Trophoblast cell (in vitro differentiated cells and primary cell): ENCODE results near the gene FAM3A.
A peak's percentile ranks its signal among the peaks of the same experiment; 100 is the strongest.

Experiments used
- DNase-seq, 2 donors: peaks; one replicate each; pipeline ENCODE4 v3.0.0-alpha.2; 2016
- H2AFZ ChIP-seq: 2 replicates; pipeline ENCODE4 v1.6.1; 2013; ENCODE audit warnings: low read length, moderate library complexity, mild to moderate bottlenecking; ENCODE audit not compliant: insufficient read depth, poor library complexity
- H2AK5ac ChIP-seq: 2 replicates; pipeline ENCODE4 v1.6.1; 2013; ENCODE audit warnings: mild to moderate bottlenecking, low read length
- H2BK120ac ChIP-seq: 2 replicates; pipeline ENCODE4 v1.6.1; 2013; ENCODE audit warnings: low read length, mild to moderate bottlenecking, moderate library complexity; ENCODE audit not compliant: insufficient read depth, poor library complexity
- H2BK12ac ChIP-seq: 2 replicates; pipeline ENCODE4 v1.6.1; 2013; ENCODE audit warnings: mild to moderate bottlenecking, low read length, moderate library complexity
- H2BK5ac ChIP-seq: 2 replicates; pipeline ENCODE4 v1.6.1; 2013; ENCODE audit warnings: low read length, low read depth, moderate library complexity, mild to moderate bottlenecking; ENCODE audit not compliant: poor library complexity
- H3K14ac ChIP-seq: 2 replicates; pipeline ENCODE4 v1.6.1; 2013; ENCODE audit warnings: mild to moderate bottlenecking, low read length
- H3K18ac ChIP-seq: 2 replicates; pipeline ENCODE4 v1.6.1; 2013; ENCODE audit warnings: mild to moderate bottlenecking, low read length
- H3K23ac ChIP-seq: 2 replicates; pipeline ENCODE4 v1.6.1; 2013; ENCODE audit warnings: low read length
- H3K27ac ChIP-seq: 2 replicates; pipeline ENCODE4 v1.5.1; 2013; ENCODE audit warnings: low read depth, mild to moderate bottlenecking, inconsistent platforms, low read length, moderate library complexity
- H3K27me3 ChIP-seq: 2 replicates; pipeline ENCODE4 v1.6.1; 2013; ENCODE audit warnings: inconsistent platforms, mild to moderate bottlenecking, low read length, moderate library complexity; ENCODE audit not compliant: insufficient read depth
- H3K36me3 ChIP-seq, 2 experiments: 1 replicate in 1 of 2; 2 replicates in 1 of 2; pipeline ENCODE4 v1.6.1; 2013; ENCODE audit warnings: low read length in 2 of 2, mild to moderate bottlenecking in 2 of 2, moderate library complexity in 1 of 2; ENCODE audit not compliant: insufficient read depth in 2 of 2, control insufficient read depth in 1 of 2
- H3K4ac ChIP-seq: 2 replicates; pipeline ENCODE4 v1.6.1; 2013; ENCODE audit warnings: low read depth, mild to moderate bottlenecking, low read length, moderate library complexity
- H3K4me1 ChIP-seq, 2 experiments: 1 replicate in 1 of 2; 2 replicates in 1 of 2; pipeline ENCODE4 v1.6.1; 2013; ENCODE audit warnings: low read length in 2 of 2, mild to moderate bottlenecking in 2 of 2, moderate library complexity in 1 of 2; ENCODE audit not compliant: insufficient read depth in 2 of 2, control insufficient read depth in 1 of 2
- H3K4me2 ChIP-seq: 2 replicates; pipeline ENCODE4 v1.6.1; 2013; ENCODE audit warnings: inconsistent platforms, mild to moderate bottlenecking, low read length, moderate library complexity
- H3K4me3 ChIP-seq: 2 replicates; pipeline ENCODE4 v1.5.1; 2013; ENCODE audit warnings: mild to moderate bottlenecking, low read depth, low read length, inconsistent platforms
- H3K79me1 ChIP-seq: one replicate; pipeline ENCODE4 v1.6.1; 2013; ENCODE audit warnings: low read length
- H3K79me2 ChIP-seq: 2 replicates; pipeline ENCODE4 v1.6.1; 2013; ENCODE audit warnings: low read length, mild to moderate bottlenecking; ENCODE audit not compliant: control insufficient read depth, insufficient read depth, poor library complexity
- H3K9ac ChIP-seq: 2 replicates; pipeline ENCODE4 v1.6.1; 2013; ENCODE audit warnings: mild to moderate bottlenecking, low read length
- H3K9me3 ChIP-seq: 2 replicates; pipeline ENCODE4 v1.6.1; 2013; ENCODE audit warnings: low read depth, mild to moderate bottlenecking, control low read depth, inconsistent platforms, low read length; ENCODE audit not compliant: insufficient read depth
- H4K12ac ChIP-seq: 2 replicates; pipeline ENCODE4 v1.6.1; 2013; ENCODE audit warnings: low read depth, mild to moderate bottlenecking, low read length, moderate library complexity
- H4K8ac ChIP-seq: 2 replicates; pipeline ENCODE4 v1.6.1; 2013; ENCODE audit warnings: low read depth, mild to moderate bottlenecking, low read length, moderate library complexity
- H4K91ac ChIP-seq: one replicate; pipeline ENCODE4 v1.6.1; 2013; ENCODE audit warnings: low read depth, mild to moderate bottlenecking, low read length, moderate library complexity
- WGBS: extraction: QIAGEN DNeasy Blood & Tissue Kit; methylation state at CpG from one replicate; pipeline ENCODE4 v1.1.7; 2013; ENCODE audit warnings: missing lambda C conversion rate; ENCODE audit not compliant: insufficient read length, insufficient coverage; ENCODE audit errors: extremely low coverage; 5-methylcytosine and 5-hydroxymethylcytosine counted together

The FAM3A gene

GRCh38 chrX:154516656-154517100 is 646 bp upstream of the FAM3A start:
- H4K91ac ChIP-seq = peak overlapping the region; percentile 85
- H3K27ac ChIP-seq = peak overlapping the region; percentile 95
- peak overlapping the region; percentile 95 for H4K8ac ChIP-seq
- H2AFZ ChIP-seq = no peak overlapping the region
- no peaks in the 10 kb centered on the region for H3K27me3 ChIP-seq
- no peak overlapping the region for H2BK12ac ChIP-seq
- H3K4ac ChIP-seq = no peak overlapping the region
- no CpG with 5 or more reads among the region's 19 CpGs for WGBS
- peaks cover 9 to 14% of the 10 kb centered on the region in 2 experiments for H3K4me1 ChIP-seq
- DNase-seq = peak in 1 of 2 donors; percentile 51
- H2BK5ac ChIP-seq = peak overlapping the region; percentile 61
- peak overlapping the region; percentile 60 for H3K18ac ChIP-seq
- H4K12ac ChIP-seq = peak overlapping the region; percentile 16
- H3K4me3 ChIP-seq = peak overlapping the region; percentile 63
- no peaks in the 10 kb centered on the region for H3K9me3 ChIP-seq
- H3K9ac ChIP-seq = peak overlapping the region; percentile 71
- peak overlapping the region; percentile 83 for H2BK120ac ChIP-seq
- H3K23ac ChIP-seq = no peak overlapping the region
- H3K4me2 ChIP-seq = peak overlapping the region; percentile 65
- H3K36me3 ChIP-seq = no peaks in the 10 kb centered on the region
- peaks cover 5% of the 10 kb centered on the region for H3K79me2 ChIP-seq
- no peak overlapping the region for H2AK5ac ChIP-seq
- peaks cover 14% of the 10 kb centered on the region for H3K79me1 ChIP-seq
- H3K14ac ChIP-seq = peak overlapping the region; percentile 8

DNA sequence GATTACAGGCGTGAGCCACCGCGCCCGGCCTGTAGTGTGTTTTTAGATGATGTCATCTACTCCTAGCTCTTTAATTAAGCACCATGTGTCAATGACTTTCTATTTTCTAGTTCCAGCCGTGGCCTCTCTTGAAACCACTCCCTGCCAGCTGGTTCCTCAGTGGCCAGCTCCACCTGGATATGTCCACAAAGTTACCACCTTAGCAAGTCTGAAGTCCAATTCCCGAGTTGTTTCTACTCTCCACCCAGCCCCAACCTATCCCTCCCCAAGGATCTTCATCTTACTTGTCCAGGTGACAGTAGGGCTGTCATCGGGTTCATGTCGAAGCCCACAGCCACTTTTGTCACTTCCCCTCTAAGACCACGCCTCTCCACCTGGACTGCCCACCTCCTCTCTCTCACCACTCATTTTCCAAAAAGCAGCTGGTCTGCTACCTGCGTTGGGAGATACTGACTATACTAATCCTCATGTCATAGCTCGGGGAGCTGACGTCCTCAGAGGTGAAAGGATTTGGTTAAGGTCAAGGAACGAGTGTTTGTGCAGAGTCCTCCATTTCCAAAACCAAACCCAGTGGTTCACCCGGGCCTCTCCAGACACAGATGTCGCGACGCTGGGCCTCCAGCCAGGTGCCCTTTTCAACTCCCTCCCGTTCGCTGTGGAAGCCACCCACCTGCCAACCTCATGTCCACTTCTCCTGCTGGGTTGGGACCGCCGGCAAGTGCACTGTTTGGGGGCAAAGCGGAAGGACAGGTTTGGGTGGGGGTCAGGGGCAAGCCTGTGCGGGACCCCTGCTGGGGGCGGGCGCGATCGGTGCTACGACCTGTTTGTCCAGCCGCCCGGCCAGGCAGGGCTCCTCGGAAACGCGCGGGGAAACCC is 704 bp downstream of the FAM3A start:
- Histone ChIP-seq H3K27ac (peak overlapping the region; percentile 87), H3K23ac (no peak overlapping the region), H3K79me1 (peaks cover 14% of the 10 kb centered on the region), H4K91ac (peak overlapping the region; percentile 90), H3K4ac (peak overlapping the region; percentile 87), H3K14ac (peak overlapping the region; percentile 67), H3K27me3 (no peaks in the 10 kb centered on the region), H3K9ac (peak overlapping the region; percentile 94), H2BK5ac (peak overlapping the region; percentile 90), H3K4me3 (peak overlapping the region; percentile 81), H2AK5ac (peak overlapping the region; percentile 59), H3K4me1 (peaks cover 10 to 16% of the 10 kb centered on the region in 2 experiments), H3K18ac (peak overlapping the region; percentile 85), H4K8ac (peak overlapping the region; percentile 93), H3K9me3 (no peaks in the 10 kb centered on the region), H3K79me2 (peaks cover 5% of the 10 kb centered on the region), H2BK120ac (peak overlapping the region; percentile 82), H4K12ac (peak overlapping the region; percentile 67), H3K36me3 (peaks cover 0 to 2% of the 10 kb centered on the region in 2 experiments), H2AFZ (peak overlapping the region; percentile 81), H3K4me2 (peak overlapping the region; percentile 96), H2BK12ac (peak overlapping the region; percentile 19)
- peak; percentile 38 to 50 for DNase-seq
- WGBS = no CpG with 5 or more reads among the region's 34 CpGs

GRCh38 chrX:154513716-154514115 is 2.3 kb downstream of the FAM3A start:
- Histone ChIP-seq H2BK5ac (no peak overlapping the region), H3K4me1 (peaks cover 10 to 16% of the 10 kb centered on the region in 2 experiments), H3K4ac (no peak overlapping the region), H2AK5ac (no peak overlapping the region), H3K4me2 (no peak overlapping the region), H3K9ac (no peak overlapping the region), H3K36me3 (peaks cover 4 to 5% of the 10 kb centered on the region in 2 experiments), H4K91ac (no peak overlapping the region), H3K79me1 (peaks cover 14% of the 10 kb centered on the region), H3K9me3 (no peaks in the 10 kb centered on the region), H3K4me3 (no peak overlapping the region), H3K18ac (no peak overlapping the region), H4K12ac (no peak overlapping the region), H3K27ac (no peak overlapping the region), H3K27me3 (no peaks in the 10 kb centered on the region), H3K23ac (no peak overlapping the region), H3K14ac (no peak overlapping the region), H2AFZ (no peak overlapping the region), H2BK120ac (no peak overlapping the region), H4K8ac (no peak overlapping the region), H2BK12ac (no peak overlapping the region), H3K79me2 (peaks cover 5% of the 10 kb centered on the region)
- no CpG with 5 or more reads among the region's 2 CpGs for WGBS
- no peak for DNase-seq

DNA sequence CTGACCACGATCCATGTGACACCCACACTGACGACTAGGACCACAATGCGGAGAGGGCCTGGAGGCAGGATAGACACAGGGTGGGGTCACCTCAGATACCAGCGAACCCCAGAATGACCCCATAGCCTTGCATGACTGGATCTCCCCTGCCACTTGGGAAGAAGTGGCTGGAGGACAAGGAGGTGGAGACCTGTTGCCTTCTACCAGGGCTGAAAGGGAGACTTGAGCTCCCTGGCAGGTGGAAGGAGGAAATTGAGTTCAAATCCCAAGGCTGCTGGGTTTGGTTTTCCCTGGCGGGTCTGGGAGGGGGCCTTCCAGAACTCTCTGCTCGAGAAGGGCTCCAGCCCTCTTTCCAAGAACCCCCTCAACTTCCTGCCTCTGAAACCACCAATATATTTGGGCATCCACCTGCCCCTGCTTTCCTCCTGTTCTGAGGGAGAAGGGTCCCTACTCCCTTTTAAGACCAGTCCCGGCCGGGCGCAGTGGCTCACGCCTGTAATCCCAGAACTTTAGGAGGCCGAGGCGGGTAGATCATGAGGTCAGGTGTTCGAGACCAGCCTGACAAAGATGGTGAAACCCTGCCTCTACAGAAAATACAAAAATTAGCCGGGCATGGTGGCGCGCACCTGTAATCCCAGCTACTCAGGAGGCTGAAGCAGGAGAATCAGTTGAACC is 3.0 kb downstream of the FAM3A start:
- H2BK12ac ChIP-seq = no peak overlapping the region
- H3K27ac ChIP-seq = no peak overlapping the region
- no peak overlapping the region for H3K4me3 ChIP-seq
- no CpG with 5 or more reads among the region's 16 CpGs for WGBS
- no peak overlapping the region for H2BK120ac ChIP-seq
- H3K4me1 ChIP-seq = peaks cover 10 to 16% of the 10 kb centered on the region in 2 experiments
- peaks cover 6 to 7% of the 10 kb centered on the region in 2 experiments for H3K36me3 ChIP-seq
- H3K9ac ChIP-seq = no peak overlapping the region
- no peak overlapping the region for H3K18ac ChIP-seq
- H3K23ac ChIP-seq = no peak overlapping the region
- DNase-seq = no peak
- H3K9me3 ChIP-seq = no peaks in the 10 kb centered on the region
- no peak overlapping the region for H3K4ac ChIP-seq
- H3K79me2 ChIP-seq = peaks cover 5% of the 10 kb centered on the region
- no peak overlapping the region for H4K91ac ChIP-seq
- no peak overlapping the region for H4K12ac ChIP-seq
- no peak overlapping the region for H3K4me2 ChIP-seq
- no peak overlapping the region for H2AFZ ChIP-seq
- H4K8ac ChIP-seq = no peak overlapping the region
- no peak overlapping the region for H2AK5ac ChIP-seq
- H2BK5ac ChIP-seq = no peak overlapping the region
- no peak overlapping the region for H3K14ac ChIP-seq
- no peaks in the 10 kb centered on the region for H3K27me3 ChIP-seq
- H3K79me1 ChIP-seq = peaks cover 14% of the 10 kb centered on the region
